Raji (cell line): ENCODE data around the gene DLEC1.

Source experiments
- POLR2A ChIP-seq: IDR thresholded peaks from 2 replicates; pipeline ENCODE4 v1.6.1; 2011; ENCODE audit warnings: low read depth, low read length, control low read depth; ENCODE audit not compliant: insufficient read depth

DLEC1 gene, protein sequence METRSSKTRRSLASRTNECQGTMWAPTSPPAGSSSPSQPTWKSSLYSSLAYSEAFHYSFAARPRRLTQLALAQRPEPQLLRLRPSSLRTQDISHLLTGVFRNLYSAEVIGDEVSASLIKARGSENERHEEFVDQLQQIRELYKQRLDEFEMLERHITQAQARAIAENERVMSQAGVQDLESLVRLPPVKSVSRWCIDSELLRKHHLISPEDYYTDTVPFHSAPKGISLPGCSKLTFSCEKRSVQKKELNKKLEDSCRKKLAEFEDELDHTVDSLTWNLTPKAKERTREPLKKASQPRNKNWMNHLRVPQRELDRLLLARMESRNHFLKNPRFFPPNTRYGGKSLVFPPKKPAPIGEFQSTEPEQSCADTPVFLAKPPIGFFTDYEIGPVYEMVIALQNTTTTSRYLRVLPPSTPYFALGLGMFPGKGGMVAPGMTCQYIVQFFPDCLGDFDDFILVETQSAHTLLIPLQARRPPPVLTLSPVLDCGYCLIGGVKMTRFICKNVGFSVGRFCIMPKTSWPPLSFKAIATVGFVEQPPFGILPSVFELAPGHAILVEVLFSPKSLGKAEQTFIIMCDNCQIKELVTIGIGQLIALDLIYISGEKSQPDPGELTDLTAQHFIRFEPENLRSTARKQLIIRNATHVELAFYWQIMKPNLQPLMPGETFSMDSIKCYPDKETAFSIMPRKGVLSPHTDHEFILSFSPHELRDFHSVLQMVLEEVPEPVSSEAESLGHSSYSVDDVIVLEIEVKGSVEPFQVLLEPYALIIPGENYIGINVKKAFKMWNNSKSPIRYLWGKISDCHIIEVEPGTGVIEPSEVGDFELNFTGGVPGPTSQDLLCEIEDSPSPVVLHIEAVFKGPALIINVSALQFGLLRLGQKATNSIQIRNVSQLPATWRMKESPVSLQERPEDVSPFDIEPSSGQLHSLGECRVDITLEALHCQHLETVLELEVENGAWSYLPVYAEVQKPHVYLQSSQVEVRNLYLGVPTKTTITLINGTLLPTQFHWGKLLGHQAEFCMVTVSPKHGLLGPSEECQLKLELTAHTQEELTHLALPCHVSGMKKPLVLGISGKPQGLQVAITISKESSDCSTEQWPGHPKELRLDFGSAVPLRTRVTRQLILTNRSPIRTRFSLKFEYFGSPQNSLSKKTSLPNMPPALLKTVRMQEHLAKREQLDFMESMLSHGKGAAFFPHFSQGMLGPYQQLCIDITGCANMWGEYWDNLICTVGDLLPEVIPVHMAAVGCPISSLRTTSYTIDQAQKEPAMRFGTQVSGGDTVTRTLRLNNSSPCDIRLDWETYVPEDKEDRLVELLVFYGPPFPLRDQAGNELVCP (N-terminal part only)

GRCh38 chr3:38039101-38039898 lies at the start of gene DLEC1:
TSS of gene DLEC1 (plus strand) at chr3:38039208. CDS start at chr3:38039226, 18 bp downstream.
- no peak for TF ChIP-seq POLR2A

GRCh38 chr3:37989821-37990480 lies 49.1 kb upstream of the DLEC1 start:
- TF ChIP-seq POLR2A: no peak

- TF ChIP-seq POLR2A: no peak
These were observed 48.5 kb upstream of the DLEC1 start, which contains the start of gene VILL for GRCh38 chr3:37990527-37990926. TSS of gene VILL (plus strand) at chr3:37990786. CDS start at chr3:37993673, 2,887 bp downstream.

DNA sequence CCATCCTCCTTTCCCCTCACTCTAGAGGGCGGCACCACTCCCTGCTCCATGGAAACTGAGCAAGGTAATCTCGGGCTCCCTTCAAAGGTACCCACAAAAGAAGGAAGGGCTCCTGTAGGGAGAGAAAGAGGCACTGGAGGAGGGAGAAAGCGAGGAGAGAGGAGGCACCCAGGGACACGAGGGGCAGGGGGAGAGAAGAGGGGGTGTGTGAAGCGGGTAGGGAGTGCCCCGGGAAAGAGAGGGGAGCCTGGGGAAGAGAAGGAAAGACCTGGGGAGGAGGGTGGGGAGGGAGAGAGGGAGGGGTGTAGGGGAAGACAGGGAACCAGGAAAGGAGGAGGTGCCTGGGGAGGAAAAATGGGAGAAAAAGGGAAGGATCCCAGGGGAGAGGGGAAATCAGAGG lies 47.9 kb upstream of the DLEC1 start:
- no peak for TF ChIP-seq POLR2A

- no peak for TF ChIP-seq POLR2A
These were observed 47.2 kb upstream of the DLEC1 start for GRCh38 chr3:37991823-37992222.

DNA sequence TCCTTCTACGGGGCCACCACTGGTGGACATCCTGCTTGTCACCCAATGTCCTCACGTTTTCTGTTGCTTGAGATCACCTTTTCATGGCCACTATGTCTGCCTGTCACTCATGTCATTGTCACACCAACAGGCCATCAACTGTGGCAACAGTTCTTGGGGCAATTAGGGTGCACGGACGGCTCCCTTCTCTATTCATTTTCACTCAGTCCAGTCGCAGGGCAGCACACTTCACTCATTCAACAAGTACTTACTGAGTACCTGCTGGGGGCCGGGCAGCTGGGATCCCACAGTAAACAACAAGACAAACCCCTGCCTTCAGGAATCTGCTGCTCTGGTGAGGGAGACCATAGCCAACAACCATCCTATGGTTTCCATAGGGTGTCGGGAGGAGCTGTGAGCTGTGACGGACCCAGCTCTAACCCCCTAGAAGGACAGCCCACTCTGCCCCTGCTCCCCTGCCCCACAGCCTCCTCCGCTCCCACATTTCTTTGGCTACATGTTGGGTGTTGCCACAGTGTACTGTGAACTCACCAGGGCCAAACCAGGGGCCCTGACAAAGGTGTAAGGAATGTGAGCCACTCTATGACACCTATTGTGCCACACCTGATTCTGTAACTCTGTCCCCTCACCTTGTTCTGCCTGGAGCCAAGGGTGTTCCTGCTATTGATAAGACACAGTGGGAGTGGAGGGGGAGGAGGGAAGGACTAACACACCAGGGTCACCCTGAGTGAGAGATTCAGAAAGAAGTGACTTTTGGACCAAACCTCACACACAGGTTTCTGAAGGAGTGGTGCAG lies 46.5 kb upstream of the DLEC1 start:
- TF ChIP-seq POLR2A: no peak

DNA sequence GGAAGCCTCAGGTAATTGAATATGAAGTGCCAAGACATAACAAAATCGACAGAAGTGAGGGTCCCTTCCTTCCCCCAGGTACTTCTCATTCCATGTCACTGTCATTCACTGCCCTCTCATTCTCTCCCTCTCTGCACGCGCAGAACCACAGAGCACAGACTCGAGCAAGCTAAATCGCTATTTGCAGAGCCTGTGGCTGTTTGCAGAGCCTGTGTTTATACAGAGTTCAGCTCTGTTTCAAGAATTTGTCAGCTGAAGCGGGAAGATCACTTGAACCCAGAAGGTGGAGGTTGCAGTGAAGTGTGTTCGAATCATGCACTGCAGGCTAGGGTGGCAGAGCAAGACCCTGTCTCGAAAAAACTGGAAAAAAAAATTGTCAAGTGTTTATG lies 45.9 kb upstream of the DLEC1 start:
- no peak for TF ChIP-seq POLR2A

GRCh38 chr3:37993460-37993819 lies 45.6 kb upstream of the DLEC1 start:
- no peak for TF ChIP-seq POLR2A

GRCh38 chr3:37993820-37994638 lies 45.0 kb upstream of the DLEC1 start:
- no peak for TF ChIP-seq POLR2A

DNA sequence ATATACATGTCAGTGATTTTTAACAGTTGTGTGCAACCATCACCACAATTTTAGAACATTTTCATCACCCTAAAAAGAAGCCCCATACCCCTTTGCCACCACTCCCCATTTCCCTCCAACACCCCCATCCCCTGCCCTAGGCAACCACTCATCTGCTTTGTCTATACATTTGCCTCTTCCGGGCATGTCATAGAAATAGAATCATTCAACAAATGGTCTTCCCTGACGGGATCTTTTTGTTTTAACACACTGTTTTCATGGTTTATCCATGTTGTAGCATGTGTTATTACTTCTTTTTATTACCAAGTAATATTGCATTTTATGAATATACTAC lies 44.4 kb upstream of the DLEC1 start:
- TF ChIP-seq POLR2A: no peak

GRCh38 chr3:37995652-37996641 lies 43.1 kb upstream of the DLEC1 start:
- no peak for TF ChIP-seq POLR2A

DNA sequence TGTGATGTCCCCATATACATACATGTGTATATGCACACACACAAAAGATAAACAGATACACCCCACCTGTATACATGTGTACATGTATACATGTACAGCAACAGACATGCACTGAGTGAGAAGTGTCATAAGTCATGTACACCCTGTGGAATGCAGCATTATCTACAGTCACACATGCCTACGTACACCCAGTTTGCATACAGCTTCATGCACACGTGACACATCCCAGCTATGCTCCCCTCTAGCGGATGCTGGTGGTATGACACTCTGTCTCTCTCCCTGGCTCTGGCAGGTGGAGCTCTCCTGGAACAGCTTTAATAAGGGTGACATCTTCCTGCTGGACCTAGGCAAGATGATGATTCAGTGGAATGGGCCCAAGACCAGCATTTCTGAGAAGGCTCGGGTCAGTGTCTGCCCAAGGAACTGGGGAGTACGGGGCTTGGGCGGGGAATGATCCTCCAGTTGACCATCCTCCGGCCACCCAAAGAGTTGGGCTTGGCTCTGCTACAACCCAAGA lies 42.2 kb upstream of the DLEC1 start:
- no peak for TF ChIP-seq POLR2A
